ENCODE data around the gene TTC39C.
"Not testable (repeated sequence)": the region's sequence is repeated elsewhere in the genome, so short reads cannot be mapped to it uniquely, and the experiment has no call there.

The TTC39C gene

GRCh38 chr18:24018299-24018886, 3.8 kb downstream of the TTC39C start:
- DNase-seq, result no peak

DNA sequence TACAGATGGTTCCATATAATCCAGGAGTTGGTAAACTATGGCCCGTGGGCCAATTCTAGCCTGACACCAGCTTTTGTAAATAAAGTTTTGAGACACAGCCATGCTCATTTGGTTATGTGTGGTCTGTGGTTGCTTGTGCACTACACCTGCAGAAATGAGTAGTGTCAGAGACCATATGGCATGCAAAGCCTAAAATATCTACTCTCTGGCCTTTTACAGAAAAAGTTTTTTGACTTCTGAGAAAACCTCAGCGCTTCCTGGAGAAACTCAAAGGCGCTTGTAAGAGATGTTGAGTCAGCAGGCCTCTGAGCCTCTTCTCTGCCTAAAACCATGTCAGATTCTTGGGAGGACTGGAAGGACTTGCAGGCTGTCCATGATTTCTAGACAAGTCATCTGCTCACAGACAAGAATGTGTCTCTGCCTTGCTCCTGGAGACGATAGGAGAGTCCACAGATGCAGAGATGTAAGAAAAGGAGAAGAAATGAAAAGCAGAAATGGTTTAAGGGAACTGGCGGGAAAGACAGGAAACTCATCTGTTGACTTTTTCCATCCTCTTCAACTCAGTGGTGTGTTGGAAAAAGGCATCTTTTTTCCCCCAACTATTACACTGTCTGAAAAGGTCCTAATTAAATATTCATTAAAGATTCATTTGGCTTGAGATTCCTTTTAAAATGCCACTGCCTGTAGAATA, 5.2 kb downstream of the TTC39C start:
- DNase-seq, result peak; percentile 84

DNA sequence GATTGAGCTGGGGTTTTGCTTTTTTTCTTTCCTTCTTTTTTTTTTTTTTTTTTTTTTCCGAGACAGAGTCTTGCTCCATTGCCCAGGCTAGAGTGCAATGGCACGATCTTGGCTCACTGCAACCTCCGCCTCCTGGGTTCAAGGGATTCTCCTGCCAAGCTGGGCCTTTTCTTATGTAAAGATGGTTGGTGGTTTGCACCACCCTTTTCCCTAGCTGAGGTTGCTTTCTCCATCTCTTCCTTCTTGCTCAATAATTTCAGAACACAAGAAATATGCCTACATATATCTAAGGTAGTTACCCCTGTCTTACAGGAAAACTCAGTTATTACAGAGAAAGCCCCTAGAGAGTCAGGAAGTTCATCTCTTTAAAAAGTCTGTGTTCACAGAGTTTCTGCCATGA, 7.0 kb downstream of the TTC39C start:
- DNase-seq, result no peak

- DNase-seq, result peak; percentile 39
These were observed 7.6 kb downstream of the TTC39C start for GRCh38 chr18:24022161-24022560.

GRCh38 chr18:24023185-24023814, 8.7 kb downstream of the TTC39C start:
- peak; percentile 66 for DNase-seq

- no peak for DNase-seq
These were observed 9.9 kb downstream of the TTC39C start for GRCh38 chr18:24024425-24024824.

- DNase-seq, result no peak
These were observed 11.9 kb downstream of the TTC39C start for GRCh38 chr18:24026457-24026856.

DNA sequence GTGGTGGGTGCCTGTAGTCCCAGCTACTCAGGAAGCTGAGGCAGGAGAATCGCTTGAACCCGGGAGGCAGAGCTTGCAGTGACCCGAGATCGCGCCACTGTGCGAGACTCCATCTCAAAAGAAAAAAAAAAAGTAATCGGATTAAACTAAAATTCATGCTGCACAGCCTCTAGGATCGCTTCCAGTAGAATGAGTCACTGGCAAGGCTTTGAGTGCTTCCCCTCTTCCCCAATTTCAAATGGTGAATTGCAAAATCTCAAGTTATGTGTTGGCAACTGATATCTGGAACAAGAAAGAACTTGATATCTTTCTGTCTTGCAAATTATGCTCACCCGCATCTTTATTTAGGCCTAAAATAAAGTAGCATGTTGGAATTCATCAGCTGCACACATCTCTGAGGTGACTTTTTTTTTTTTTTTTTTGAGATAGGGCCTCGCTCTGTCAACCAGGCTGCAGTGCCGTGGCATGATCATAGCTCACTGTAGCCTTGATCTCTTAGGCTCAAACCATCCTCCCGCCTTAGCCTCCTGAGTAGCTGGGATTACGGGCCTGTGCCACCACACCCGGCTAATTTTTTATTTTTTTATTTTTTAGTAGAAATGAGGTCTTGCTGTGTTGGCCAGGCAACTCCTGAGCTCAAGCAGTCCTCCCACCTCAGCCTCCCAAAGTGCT, 12.7 kb downstream of the TTC39C start:
- DNase-seq, result no peak

DNA sequence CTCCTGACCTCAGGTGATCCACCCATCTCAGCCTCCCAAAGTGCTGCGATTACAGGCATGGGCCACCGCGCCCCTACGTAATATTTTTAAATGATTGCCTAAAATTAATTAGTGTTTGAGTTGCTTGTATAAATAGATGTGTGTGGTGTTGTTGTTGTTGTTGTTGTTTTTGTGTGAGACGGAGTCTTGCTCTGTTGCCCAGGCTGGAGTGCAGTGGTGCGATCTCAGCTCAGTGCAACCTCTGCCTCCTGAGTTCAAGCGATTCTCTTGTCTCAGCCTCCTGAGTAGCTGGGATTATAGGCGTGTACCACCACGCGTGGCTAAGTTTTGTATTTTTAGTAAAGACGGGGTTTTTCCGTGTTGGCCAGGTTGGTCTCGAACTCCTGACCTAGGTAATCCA, 14.4 kb downstream of the TTC39C start:
- not testable (repeated sequence) for DNase-seq

GRCh38 chr18:24031318-24031717, 16.8 kb downstream of the TTC39C start:
- no peak for DNase-seq

DNA sequence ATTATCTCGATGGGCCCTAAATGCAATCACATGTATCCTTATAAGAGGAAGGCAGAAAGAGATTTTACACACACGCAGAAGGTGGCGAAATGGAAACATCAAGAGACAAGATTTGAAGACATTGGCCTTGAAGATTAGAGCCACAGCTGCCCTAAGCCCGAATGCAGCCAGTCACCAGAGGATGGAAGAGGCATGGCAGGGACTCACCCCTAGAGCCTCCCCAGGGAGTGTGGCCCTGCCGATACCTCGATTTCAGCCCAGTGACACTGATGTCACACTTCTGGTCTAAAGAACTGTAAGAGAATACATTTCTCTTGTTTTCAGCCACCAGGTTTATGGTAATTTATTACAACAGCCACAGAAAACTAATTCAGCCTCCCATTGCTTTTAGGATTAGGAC, 17.4 kb downstream of the TTC39C start:
- no peak for DNase-seq

DNA sequence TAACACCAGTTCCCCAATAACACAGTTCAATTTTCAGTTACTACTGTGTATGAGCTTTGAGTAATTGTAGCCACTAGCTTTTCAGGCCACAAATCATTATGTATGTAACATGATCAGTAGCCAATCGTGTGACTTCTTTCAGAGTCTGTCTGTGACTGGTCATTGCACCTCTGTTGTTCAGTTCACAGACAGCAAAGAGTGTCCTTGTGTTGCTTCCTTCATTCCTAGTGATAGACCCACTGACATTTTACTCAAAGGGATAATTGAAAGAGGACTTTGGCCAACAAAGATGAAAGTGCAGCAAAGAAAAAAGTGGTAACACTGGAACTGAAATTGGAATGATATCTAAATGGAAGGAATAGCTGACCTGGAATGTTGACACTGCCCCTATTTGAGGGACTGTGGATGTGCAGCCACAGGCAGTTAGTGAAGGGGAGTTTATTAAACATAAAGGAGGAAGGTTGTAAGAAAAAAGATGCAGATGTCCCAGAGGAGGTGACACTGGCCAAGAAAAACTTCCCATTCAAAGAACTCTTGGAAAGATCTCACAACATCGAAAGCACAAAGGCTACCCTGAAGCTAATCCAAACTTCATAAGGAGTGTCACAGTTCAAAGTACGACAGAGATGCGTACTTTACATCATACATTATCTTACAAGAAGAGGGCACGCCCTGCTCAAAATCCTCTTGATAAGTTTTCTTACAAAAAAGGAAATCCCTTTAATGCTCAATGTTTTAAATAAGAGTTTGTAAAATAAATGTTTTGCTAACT, 19.3 kb downstream of the TTC39C start:
- no peak for DNase-seq

- DNase-seq, result no peak
These were observed 20.8 kb downstream of the TTC39C start for GRCh38 chr18:24035316-24035715.

- DNase-seq, result no peak
These were observed 25.1 kb downstream of the TTC39C start for GRCh38 chr18:24039671-24040070.

DNA sequence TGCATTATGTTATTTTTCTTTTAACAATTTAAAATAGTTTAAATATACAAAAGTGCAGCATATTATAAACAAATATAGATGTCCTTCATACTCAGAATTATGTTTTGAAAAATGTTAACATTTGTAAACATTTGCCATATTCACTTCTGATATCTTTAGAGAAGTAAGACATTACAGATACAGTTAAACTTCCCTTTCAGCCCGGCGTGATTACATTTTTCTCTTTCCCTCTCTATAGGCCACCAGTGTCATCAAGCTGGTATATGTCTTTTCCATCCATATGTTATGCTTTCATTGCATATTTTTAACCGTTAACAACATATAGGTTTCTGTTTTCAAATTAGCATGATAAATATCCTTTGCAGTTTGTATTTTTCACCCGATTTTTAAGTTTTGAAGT, 27.1 kb downstream of the TTC39C start:
- DNase-seq, result no peak

- DNase-seq, result no peak
These were observed 28.8 kb downstream of the TTC39C start for GRCh38 chr18:24043403-24043802.

GRCh38 chr18:24048261-24048660, 33.7 kb downstream of the TTC39C start:
- DNase-seq, result no peak

DNA sequence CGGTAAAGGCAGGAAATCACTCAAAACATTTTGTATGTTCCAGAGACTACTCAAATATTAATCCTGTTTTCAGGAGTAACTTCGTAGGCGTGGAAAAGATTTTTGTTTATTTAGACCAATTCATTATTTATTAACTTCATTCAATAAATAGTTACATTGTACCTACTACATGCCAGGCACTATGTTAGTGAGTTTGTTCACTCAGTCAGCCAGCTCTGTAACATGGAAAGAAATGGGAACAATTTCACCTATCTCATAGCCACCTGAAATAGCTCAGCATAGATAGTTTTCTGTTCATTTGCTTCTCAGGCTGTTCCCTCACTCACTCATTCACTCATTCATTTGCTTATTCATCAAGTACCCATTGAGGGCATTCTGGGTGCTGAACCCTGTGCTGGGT, 34.6 kb downstream of the TTC39C start:
- DNase-seq, result no peak

GRCh38 chr18:24051031-24051947, 36.7 kb downstream of the TTC39C start:
- no peak for DNase-seq

DNA sequence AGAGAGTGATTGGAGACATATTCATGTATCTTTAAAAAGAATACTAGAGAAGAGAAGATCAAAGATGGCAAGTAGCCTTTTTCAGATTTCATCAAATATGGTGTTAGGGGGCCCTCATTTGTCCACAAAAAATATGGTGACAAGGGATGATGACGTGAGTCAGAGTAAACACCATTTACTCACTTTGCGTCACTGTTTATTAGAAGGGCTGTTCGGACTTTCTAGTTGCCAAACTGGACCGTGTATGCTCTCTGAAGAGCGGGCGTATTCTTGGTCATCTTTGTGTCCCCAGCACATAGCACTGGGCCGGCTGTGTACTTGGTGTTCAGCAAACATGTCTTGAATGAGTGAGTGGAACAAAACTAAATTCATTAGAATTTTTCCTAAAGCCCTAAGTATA, 37.5 kb downstream of the TTC39C start:
- DNase-seq, result no peak

GRCh38 chr18:24053211-24053610, 38.7 kb downstream of the TTC39C start:
- no peak for DNase-seq

DNA sequence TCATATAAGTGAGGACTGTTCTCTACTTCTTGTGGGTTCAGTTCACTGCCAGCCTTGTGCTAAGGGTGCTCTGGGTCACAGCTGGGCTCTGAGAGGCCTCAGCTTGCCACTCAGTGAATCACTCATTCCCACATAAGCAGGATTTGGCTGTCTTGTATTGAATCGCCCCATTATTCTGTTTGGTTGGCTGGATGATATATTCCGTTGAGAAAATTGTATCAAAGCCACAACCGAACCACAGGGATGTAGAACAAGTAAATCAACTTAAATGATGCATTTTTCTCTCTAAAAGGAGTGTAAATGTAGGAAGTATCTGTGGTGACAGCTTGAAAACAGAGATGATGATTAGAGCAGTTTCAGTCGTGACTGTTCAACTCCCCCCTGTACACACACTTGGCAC, 39.6 kb downstream of the TTC39C start:
- DNase-seq, result no peak
